Urinary bladder (tissue), 4 donors: ENCODE results near the gene NUP98. TPM values are rescaled to one million over a fixed set of nuclear protein-coding genes. Genes with fewer than 3 reads are reported as not detected.

Source experiments
- DNase-seq: peaks from one replicate; pipeline ENCODE4 v3.0.0-alpha.2; 2015; ENCODE audit errors: extremely low spot score
- H3K27ac ChIP-seq: one replicate; pipeline ENCODE4 v1.5.1; 2013; ENCODE audit warnings: low read depth, mild to moderate bottlenecking, moderate library complexity
- H3K36me3 ChIP-seq: one replicate; pipeline ENCODE4 v1.6.1; 2013; ENCODE audit warnings: mild to moderate bottlenecking, moderate library complexity; ENCODE audit not compliant: insufficient read depth
- H3K4me1 ChIP-seq: one replicate; pipeline ENCODE4 v1.6.1; 2013; ENCODE audit warnings: mild to moderate bottlenecking, moderate library complexity; ENCODE audit not compliant: insufficient read depth
- H3K4me3 ChIP-seq: one replicate; pipeline ENCODE4 v1.5.1; 2013; ENCODE audit warnings: low read depth, low read length
- WGBS: extraction: QIAGEN DNeasy Blood & Tissue Kit; methylation state at CpG from one replicate; pipeline ENCODE4 v1.1.7; 2013; 5-methylcytosine and 5-hydroxymethylcytosine counted together
- polyA plus RNA-seq: library from polyadenylated mRNA; stranded (reverse); fragments of 200-250 nt; gene quantifications from one replicate; pipeline ENCODE4 v1.2.3, GENCODE V29; 2013
- total RNA-seq: library from RNA; depleted of rRNA; stranded (reverse); fragments of >200 nt; gene quantifications from one replicate; pipeline ENCODE4 v1.2.3, GENCODE V29; 2014
- donor health status: healthy with polysubstance abuse.
- donor health status: healthy.

Gene NUP98
- total RNA-seq (105 TPM), polyA plus RNA-seq (41.8 TPM)

DNA sequence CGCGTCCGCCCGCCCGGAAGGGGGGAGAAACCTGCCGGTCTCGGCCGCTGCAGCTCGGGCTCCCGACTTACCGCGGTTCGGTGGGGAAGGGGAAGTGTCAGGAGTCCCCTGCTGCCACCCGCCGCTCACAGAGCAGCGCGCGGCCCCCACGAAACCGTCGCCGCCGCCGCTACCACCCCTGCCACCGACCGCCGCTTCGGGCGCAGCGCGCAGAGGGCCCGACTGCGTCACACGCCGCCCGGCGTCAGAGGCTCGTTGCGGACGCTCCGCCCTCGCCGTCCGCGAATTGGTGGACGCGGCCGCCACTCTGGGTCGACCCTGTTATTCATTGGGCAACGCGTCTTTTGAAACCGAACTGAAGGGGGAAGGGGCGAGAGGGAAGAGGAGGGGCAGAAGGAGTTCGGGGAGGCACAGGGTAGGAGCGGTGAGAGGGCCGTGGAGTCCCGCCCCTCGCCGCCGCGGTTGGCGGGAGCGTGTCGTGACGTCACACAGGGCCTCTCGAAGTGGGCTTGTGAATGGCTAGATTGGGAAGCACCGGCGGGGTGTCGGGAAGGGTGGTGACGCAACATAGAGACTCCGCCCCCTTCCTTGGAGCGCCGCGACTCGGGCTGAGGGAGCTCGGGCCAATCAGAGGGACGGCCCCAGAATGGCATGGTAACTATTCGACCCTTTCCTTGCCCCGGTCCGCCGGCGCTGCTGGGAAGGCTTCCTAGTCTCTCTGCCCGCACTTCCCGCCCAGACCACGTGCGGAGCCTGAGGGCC is at the start of gene NUP98:
NUP98 (minus strand) TSS at position 226 of the 762 bp plus-strand sequence. CDS start 15,437 bp downstream, outside the sequence.
- Histone ChIP-seq H3K4me3 (peak within 1 kb of the TSS; percentile 97), H3K27ac (peak within 1 kb of the TSS; percentile 94), H3K4me1 (peaks cover 2% of the 10 kb centered on the region), H3K36me3 (no peaks in the 10 kb centered on the region)
- peak; percentile 98 for DNase-seq
- under 1% methylated on average over 86 of the region's 86 CpGs for WGBS

DNA sequence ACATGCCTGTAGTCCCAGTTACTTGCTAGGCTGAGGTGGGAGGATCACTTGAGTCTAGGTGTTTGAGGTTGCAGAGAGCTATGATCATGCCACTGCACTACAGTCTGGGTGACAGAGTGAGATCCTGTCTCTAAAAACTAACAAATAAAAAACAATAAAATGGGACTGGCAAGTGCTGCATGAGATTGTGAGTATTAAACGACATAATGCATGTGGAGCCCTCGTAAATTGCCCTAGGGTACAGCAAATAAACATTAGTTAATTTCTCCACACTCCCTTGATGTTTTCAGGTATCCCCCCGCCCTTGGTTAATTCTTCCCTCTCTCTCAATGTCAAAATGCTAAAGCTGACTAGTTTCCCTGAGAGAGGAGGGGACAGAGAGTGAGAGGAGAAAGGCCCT is 48.3 kb upstream of the NUP98 start:
- no peak for DNase-seq
- WGBS, result 75% methylated on average over 3 of the region's 3 CpGs
- Histone ChIP-seq H3K36me3 (no peaks in the 10 kb centered on the region), H3K4me1 (no peaks in the 10 kb centered on the region), H3K27ac (no peak overlapping the region), H3K4me3 (no peak overlapping the region)

DNA sequence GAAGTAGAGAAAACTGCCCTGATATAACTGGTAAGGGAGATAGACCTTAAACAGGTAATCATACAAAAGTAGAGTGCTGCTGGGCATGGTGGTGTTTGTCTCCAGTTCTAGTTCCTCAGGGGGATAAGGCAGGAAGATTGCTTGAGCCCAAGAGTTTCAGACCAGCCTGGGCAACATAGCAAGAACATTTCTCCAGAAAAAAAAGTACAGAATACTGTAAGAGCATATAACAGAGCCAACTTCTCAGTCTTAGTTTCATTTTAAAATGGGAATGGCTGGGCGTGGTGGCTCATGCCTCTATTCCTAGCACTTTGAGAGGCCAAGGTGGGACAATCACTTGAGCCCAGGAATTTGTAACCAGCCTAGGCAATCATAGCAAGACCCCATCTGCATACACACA is 47.9 kb upstream of the NUP98 start:
- Histone ChIP-seq H3K27ac (no peak overlapping the region), H3K4me3 (no peak overlapping the region), H3K36me3 (no peaks in the 10 kb centered on the region), H3K4me1 (no peaks in the 10 kb centered on the region)
- DNase-seq, result no peak
- 94% methylated on average over 1 of the region's 1 CpG for WGBS

DNA sequence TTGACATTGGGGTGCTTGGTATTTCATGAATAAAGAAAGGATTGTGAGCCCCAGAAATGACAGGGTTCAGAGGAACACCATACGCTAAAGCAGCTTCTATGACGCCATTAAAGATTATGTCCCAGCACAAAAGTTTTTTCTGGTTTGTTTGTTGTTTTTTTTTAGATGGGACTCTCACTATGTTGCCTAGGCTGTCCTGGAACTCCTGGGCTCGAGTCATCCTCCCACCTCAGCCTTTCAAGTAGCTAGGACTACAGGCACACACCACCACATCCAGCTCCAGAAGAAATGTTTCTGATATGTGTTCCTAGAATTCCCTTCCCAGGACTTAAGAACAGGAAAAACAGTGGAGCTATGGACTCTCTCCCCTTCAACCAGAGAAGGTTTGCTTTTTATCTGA is 46.0 kb upstream of the NUP98 start:
- no peak for DNase-seq
- Histone ChIP-seq H3K4me1 (no peaks in the 10 kb centered on the region), H3K4me3 (no peak overlapping the region), H3K27ac (no peak overlapping the region), H3K36me3 (no peaks in the 10 kb centered on the region)
- WGBS, result 87% methylated on average over 3 of the region's 3 CpGs

DNA sequence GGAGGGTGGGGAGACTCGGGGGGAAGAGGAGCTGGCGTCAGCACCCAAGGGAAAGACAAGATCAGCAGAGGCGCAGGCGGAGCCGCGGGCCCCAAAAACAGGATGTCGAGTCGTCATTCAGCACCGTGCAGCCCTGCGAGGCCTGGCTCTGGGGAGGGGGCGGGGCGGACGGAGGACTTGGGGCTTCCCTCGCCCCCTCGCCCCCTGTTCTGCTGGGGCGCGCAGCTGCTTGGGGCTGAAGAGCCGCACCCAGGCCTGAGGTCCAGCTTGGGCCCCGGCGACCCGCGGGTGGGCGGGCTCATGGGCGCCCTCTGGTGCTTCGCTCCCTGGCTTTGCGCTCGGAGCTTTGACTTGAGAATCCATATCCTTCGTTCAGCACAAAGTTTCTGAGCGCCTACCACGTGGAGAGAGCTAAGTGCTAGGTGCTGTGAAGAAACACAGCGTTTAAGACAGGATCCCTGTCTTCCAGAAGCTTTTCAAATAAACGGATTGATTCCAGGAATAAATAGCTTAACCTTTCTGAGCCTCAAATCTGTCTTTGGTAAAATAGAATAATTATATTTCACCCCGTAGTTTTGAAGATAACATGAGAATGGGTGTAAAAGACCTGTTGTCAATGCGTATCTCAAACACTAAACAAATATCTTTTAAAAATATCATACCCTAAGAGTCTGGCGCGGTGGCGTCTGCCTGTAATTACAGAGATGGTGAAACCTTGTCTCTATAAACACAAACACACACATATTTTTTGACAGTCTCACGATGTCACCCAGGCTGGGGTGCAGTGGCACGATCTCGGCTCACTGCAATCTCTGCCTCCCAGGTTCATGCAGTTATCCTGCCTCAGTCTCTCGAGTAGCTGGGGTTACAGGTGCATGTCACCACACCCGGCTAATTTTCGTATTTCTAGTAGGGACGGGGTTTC is 44.3 kb upstream of the NUP98 start:
- H3K36me3 ChIP-seq, result no peaks in the 10 kb centered on the region
- peak overlapping the region; percentile 93 for H3K27ac ChIP-seq
- H3K4me3 ChIP-seq, result peak overlapping the region; percentile 89
- peaks cover 2% of the 10 kb centered on the region for H3K4me1 ChIP-seq
- no peak for DNase-seq
- 23% methylated on average over 44 of the region's 44 CpGs for WGBS

DNA sequence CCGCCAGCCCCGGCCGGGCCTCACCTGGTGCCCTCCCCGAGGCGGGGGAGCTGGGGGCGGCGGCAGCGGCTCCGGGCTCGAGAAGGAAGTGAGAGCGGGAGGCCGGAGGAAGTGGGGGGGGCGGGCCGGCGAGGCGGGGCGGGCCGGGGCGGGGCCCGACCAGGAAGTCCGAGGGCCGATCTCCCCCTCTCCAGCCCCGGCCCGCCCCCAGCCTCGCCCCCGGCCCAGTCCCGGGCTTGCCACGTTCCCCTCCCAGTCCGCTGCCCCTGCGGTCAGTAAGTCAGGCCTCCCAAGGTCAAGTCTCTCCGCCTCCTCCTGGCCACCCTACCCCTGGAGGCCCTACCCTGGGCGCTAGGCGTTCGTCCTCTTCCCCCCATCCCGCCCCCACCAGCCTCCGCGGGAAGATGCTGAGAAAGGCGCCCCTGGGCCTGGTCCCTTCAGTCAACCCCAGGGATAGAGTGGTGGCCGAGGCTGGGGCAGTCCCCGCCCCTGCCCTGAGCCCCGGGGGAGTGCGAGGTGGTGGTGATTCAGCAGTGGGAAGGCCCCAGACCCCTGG is 43.6 kb upstream of the NUP98 start, which contains the start of gene RHOG:
RHOG (minus strand) TSS at position 90 of the 556 bp plus-strand sequence. CDS start 12,821 bp downstream, outside the sequence.
- Histone ChIP-seq H3K36me3 (no peaks in the 10 kb centered on the region), H3K27ac (peak within 1 kb of the TSS; percentile 93), H3K4me1 (peaks cover 2% of the 10 kb centered on the region), H3K4me3 (peak within 1 kb of the TSS; percentile 89)
- 1% methylated on average over 42 of the region's 42 CpGs for WGBS
- peak; percentile 46 for DNase-seq

DNA sequence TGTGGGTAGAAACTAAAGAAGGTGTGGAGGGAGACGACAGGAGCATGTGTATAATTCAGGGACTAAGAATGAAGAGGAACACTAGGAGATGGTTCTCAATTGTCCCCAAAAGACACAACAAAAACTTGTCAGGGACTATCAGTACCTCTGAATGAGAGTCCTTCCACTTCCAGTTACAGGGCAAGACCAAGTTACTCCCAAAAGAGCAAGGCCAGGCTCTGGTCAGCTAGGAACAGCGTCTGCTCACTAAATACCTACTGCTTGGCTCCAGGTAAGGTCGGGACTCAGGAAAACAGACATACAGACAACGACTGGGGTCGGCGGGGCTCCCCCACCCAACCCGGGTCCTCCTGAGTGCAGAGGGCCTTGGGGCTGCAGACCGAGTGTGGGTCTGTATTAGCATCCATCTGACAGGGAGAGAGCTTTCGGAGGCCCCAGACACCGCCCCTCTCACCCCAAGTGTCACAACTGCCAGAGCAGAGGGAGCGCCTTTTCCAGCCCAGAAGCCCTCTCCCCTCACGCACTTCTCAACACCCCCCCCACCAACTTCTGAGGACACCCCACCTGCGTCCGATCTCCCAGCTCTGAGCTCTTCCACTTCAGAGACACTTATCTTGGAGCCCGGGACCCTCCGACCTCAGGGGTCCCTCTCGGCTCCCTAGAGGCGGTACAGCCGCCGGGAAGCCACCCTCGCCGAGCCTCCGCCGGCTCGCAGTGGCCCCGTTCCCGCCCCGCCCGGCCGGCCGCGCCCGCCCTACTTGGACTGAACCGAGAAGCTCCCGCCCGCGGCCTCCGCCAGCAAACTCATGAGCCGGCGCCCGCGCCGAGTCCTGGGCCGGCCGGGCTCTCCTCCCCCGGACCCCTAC is 42.9 kb upstream of the NUP98 start:
- Histone ChIP-seq H3K4me1 (peaks cover 2% of the 10 kb centered on the region), H3K27ac (peak overlapping the region; percentile 90), H3K4me3 (peak overlapping the region; percentile 89), H3K36me3 (no peaks in the 10 kb centered on the region)
- 2% methylated on average over 46 of the region's 46 CpGs for WGBS
- no peak for DNase-seq

DNA sequence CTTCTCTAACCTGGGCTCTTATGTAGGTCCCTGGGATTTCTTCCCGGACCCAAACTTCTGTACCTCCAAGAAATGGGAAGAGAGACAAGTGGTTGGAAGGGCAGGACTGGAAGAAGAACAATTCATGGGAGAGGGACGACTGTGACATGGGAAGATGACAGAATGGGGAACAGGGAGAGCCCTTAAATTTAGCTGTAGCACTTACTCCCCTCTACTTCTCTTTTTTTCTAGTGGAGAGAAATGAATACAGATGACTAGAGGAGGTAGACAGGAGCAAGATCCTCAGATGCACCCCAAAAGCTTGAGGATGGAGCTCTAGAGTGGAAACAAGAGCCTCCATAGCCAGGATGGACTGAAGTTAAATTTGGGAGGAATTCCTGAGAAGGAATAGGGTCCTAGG is 41.1 kb upstream of the NUP98 start:
- no peak for DNase-seq
- WGBS, result 89% methylated on average over 2 of the region's 2 CpGs
- Histone ChIP-seq H3K4me3 (no peak overlapping the region), H3K27ac (no peak overlapping the region), H3K36me3 (no peaks in the 10 kb centered on the region), H3K4me1 (peaks cover 2% of the 10 kb centered on the region)

DNA sequence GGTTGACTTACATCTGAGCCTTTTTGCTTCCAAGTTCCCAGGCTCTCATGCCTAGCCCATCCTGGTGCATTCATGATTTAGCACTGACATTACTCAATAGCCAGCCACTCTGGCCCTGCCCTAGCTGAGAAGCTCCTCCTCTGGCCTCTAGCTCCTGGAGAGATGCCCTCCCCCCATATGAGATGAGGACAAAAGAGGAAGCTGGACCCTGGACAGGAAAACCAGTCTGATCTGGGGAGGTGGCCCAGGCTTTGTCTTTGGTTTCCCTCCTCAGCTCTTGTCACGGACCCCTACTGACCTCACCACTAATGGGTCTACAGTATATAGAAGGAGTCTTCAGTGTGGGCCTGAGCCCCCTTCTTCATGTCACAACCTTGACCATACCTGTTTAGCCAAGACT is 40.4 kb upstream of the NUP98 start:
- H3K27ac ChIP-seq, result no peak overlapping the region
- H3K4me3 ChIP-seq, result no peak overlapping the region
- DNase-seq, result no peak
- WGBS, result 87% methylated on average over 1 of the region's 1 CpG
- no peaks in the 10 kb centered on the region for H3K36me3 ChIP-seq
- peaks cover 2% of the 10 kb centered on the region for H3K4me1 ChIP-seq

DNA sequence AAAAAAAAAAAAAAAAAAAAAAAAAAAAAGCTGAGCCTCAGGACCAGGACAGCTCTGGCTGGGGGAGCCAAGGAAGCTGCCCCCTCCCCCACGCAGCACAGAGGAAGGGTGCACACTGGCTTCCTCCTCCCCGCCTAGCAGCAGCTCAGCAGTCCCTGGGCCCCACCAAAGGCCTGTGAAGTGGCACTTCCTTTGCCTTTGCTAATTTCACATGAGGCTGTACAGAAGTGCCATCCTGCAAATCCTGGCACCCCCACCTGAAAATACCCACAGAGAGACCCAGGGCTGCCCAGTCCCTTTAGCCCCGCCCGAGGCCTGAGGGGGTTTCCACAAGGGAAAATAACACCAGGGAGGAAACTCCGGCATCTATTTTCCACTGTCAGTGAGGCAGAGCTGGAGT is 39.5 kb upstream of the NUP98 start:
- H3K4me1 ChIP-seq, result peaks cover 2% of the 10 kb centered on the region
- H3K4me3 ChIP-seq, result no peak overlapping the region
- H3K36me3 ChIP-seq, result no peaks in the 10 kb centered on the region
- DNase-seq, result no peak
- H3K27ac ChIP-seq, result no peak overlapping the region
- 83% methylated on average over 5 of the region's 5 CpGs for WGBS

DNA sequence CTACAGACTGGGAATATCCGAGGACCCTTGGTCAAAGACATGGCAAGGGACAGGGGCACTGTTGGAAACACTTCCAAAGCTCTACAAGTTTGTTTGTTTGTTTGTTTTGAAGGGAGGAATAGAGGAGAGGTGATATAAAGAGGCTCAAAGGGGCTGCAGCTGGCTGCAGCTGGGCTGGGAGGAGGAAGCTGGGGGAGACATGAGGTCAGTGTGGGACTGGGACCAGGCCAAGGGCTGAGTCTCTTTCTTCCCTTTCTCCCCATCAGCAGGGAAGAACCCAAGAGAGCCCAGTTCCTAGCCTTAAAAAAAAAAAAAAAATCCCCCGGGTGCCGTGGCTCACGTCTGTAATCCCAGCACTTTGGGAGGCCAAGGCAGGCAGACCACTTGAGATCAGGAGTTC is 38.4 kb upstream of the NUP98 start:
- Histone ChIP-seq H3K4me3 (no peak overlapping the region), H3K27ac (no peak overlapping the region), H3K36me3 (no peaks in the 10 kb centered on the region), H3K4me1 (peaks cover 2% of the 10 kb centered on the region)
- DNase-seq, result no peak
- 45% methylated on average over 4 of the region's 4 CpGs for WGBS

DNA sequence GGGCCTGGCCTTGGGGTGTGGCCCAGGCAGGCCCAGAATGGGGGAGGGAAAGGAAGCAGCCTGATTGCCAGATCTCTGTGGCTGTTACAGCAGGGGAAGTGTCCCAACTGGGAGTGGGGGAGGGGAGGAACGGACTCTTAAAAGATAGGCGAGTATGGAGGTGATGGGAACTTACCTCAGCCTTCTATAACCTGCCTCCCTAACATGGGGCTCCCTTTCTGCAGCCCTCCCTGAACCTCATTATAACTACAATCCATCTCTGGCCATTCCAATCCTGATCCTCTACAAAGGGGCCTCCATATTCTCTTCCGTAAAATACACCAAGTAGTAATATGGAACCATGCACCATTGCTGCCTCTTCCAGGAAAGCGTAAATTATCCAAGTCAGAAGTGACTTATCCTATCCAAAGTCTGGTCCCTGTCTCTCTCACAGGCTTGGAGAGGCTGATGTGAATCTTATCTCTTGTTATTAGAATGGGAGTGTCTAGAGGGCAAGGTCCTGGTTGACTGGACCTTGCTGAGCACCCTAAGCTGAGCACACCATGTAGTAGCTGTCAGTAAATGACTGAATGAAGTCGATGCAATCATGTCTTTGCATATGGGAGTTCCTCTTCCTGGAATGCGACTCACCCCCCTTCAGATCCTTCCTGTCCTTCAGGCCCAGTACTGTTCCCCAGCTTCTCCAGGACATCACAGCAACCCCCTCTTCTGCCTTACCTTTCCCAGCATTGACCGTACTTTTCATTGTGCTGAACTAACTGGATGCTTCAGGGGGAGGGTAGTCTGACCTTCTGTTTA is 37.5 kb upstream of the NUP98 start:
- DNase-seq, result no peak
- no peak overlapping the region for H3K27ac ChIP-seq
- WGBS, result 76% methylated on average over 7 of the region's 7 CpGs
- H3K4me3 ChIP-seq, result no peak overlapping the region
- H3K36me3 ChIP-seq, result no peaks in the 10 kb centered on the region
- H3K4me1 ChIP-seq, result peaks cover 2% of the 10 kb centered on the region
